OCI-LY1 (cell line): ENCODE measurements around the gene WWOX.

ENCODE experiments used
- H2AFZ ChIP-seq: fragments of 200-600 bp; sonication (generic), shearing (Covaris generic); 2 replicates; pipeline ENCODE4 v1.6.0; 2014; ENCODE audit warnings: antibody characterized with exemption, mild to moderate bottlenecking, low read length
- H3F3A ChIP-seq: fragments of 200-600 bp; sonication (generic), shearing (Covaris generic); 2 replicates; pipeline ENCODE4 v1.6.0; 2014; ENCODE audit warnings: mild to moderate bottlenecking, antibody characterized with exemption, low read length, moderate library complexity; ENCODE audit not compliant: insufficient read depth
- H3K27ac ChIP-seq: fragments of 200-600 bp; sonication (generic); 2 replicates; pipeline ENCODE4 v1.5.1; 2014; ENCODE audit warnings: low read length, mixed run types, mild to moderate bottlenecking, low read depth; ENCODE audit not compliant: poor library complexity, severe bottlenecking
- H3K27me3 ChIP-seq: fragments of 200-600 bp; sonication (generic); 2 replicates; pipeline ENCODE4 v1.6.0; 2014; ENCODE audit warnings: antibody characterized with exemption, mild to moderate bottlenecking, low read length, moderate library complexity; ENCODE audit not compliant: insufficient read depth
- H3K36me3 ChIP-seq: fragments of 200-600 bp; sonication (generic); 2 replicates; pipeline ENCODE4 v1.6.1; 2014; ENCODE audit warnings: mild to moderate bottlenecking, antibody characterized with exemption, low read length, moderate library complexity, mixed read lengths; ENCODE audit not compliant: insufficient read depth
- H3K4me1 ChIP-seq: fragments of 200-600 bp; sonication (generic); 2 replicates; pipeline ENCODE4 v1.5.1; 2014; ENCODE audit warnings: mild to moderate bottlenecking, low read length, moderate library complexity; ENCODE audit not compliant: insufficient read depth, severe bottlenecking
- H3K4me2 ChIP-seq: fragments of 200-600 bp; sonication (generic), shearing (Covaris generic); 2 replicates; pipeline ENCODE4 v1.6.1; 2014; ENCODE audit warnings: low read length
- H3K4me3 ChIP-seq: fragments of 200-600 bp; sonication (generic); 2 replicates; pipeline ENCODE4 v1.5.1; 2014; ENCODE audit warnings: low read length, low read depth, mild to moderate bottlenecking, mixed read lengths; ENCODE audit not compliant: poor library complexity, severe bottlenecking
- H3K79me2 ChIP-seq: fragments of 200-600 bp; shearing (Covaris generic); 2 replicates; pipeline ENCODE4 v1.6.1; 2016; ENCODE audit warnings: mixed run types, low read length, mixed read lengths; ENCODE audit not compliant: insufficient read depth
- H3K9ac ChIP-seq: fragments of 200-600 bp; sonication (generic), shearing (Covaris generic); 2 replicates; pipeline ENCODE4 v1.6.1; 2014; ENCODE audit warnings: mild to moderate bottlenecking, low read length, mixed read lengths
- H3K9me2 ChIP-seq: fragments of 200-600 bp; sonication (generic), shearing (Covaris generic); 2 replicates; pipeline ENCODE4 v1.6.1; 2014; ENCODE audit warnings: low read depth, mild to moderate bottlenecking, low read length, mixed read lengths
- H3K9me3 ChIP-seq: fragments of 200-600 bp; shearing (Covaris generic); 2 replicates; pipeline ENCODE4 v1.6.1; 2014; ENCODE audit warnings: low read length, mixed read lengths
- H4K20me1 ChIP-seq: fragments of 200-600 bp; sonication (generic), shearing (Covaris generic); 2 replicates; pipeline ENCODE4 v1.6.0; 2016; ENCODE audit warnings: mild to moderate bottlenecking, low read length; ENCODE audit not compliant: insufficient read depth
- EZH2 ChIP-seq: fragments of 200-600 bp; sonication (generic), shearing (Covaris generic); IDR thresholded peaks from 2 replicates; pipeline ENCODE4 v1.8.0; 2017; ENCODE audit warnings: borderline replicate concordance, mixed run types, mild to moderate bottlenecking, antibody characterized with exemption, low read length, moderate library complexity, mixed read lengths
- TF ChIP-seq, protein P1 (sequence below): fragments of 200-600 bp; sonication (generic), shearing (Covaris generic); IDR thresholded peaks from 2 replicates; pipeline ENCODE4 v1.5.1; 2017; ENCODE audit warnings: mild to moderate bottlenecking, antibody characterized with exemption, low read length, moderate library complexity, mixed read lengths

Gene WWOX

GRCh38 chr16:78896280-78896679 lies 796.8 kb downstream of the WWOX start:
- Histone ChIP-seq H3K27me3 (no peaks in the 10 kb centered on the region), H3K4me2 (no peak overlapping the region), H2AFZ (no peak overlapping the region), H3K4me3 (no peak overlapping the region), H4K20me1 (no peaks in the 10 kb centered on the region), H3K36me3 (no peaks in the 10 kb centered on the region), H3F3A (no peaks in the 10 kb centered on the region), H3K9ac (no peak overlapping the region), H3K4me1 (no peaks in the 10 kb centered on the region), H3K27ac (no peak overlapping the region), H3K9me2 (no peaks in the 10 kb centered on the region), H3K79me2 (no peaks in the 10 kb centered on the region), H3K9me3 (no peaks in the 10 kb centered on the region)
- TF ChIP-seq, protein P1, sequence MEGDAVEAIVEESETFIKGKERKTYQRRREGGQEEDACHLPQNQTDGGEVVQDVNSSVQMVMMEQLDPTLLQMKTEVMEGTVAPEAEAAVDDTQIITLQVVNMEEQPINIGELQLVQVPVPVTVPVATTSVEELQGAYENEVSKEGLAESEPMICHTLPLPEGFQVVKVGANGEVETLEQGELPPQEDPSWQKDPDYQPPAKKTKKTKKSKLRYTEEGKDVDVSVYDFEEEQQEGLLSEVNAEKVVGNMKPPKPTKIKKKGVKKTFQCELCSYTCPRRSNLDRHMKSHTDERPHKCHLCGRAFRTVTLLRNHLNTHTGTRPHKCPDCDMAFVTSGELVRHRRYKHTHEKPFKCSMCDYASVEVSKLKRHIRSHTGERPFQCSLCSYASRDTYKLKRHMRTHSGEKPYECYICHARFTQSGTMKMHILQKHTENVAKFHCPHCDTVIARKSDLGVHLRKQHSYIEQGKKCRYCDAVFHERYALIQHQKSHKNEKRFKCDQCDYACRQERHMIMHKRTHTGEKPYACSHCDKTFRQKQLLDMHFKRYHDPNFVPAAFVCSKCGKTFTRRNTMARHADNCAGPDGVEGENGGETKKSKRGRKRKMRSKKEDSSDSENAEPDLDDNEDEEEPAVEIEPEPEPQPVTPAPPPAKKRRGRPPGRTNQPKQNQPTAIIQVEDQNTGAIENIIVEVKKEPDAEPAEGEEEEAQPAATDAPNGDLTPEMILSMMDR, result no peak

GRCh38 chr16:78897299-78897698 lies 797.8 kb downstream of the WWOX start:
- Histone ChIP-seq H4K20me1 (no peaks in the 10 kb centered on the region), H2AFZ (no peak overlapping the region), H3F3A (no peaks in the 10 kb centered on the region), H3K79me2 (no peaks in the 10 kb centered on the region), H3K4me1 (no peaks in the 10 kb centered on the region), H3K9me3 (no peaks in the 10 kb centered on the region), H3K4me2 (no peak overlapping the region), H3K27me3 (no peaks in the 10 kb centered on the region), H3K9ac (no peak overlapping the region), H3K9me2 (no peaks in the 10 kb centered on the region), H3K36me3 (no peaks in the 10 kb centered on the region), H3K27ac (no peak overlapping the region), H3K4me3 (no peak overlapping the region)
- no peak for TF ChIP-seq EZH2
- TF ChIP-seq, protein P1, result no peak

GRCh38 chr16:78900044-78900811 lies 800.8 kb downstream of the WWOX start:
- Histone ChIP-seq H3K27ac (no peak overlapping the region), H3F3A (no peaks in the 10 kb centered on the region), H3K36me3 (no peaks in the 10 kb centered on the region), H3K9me3 (no peaks in the 10 kb centered on the region), H3K9me2 (no peaks in the 10 kb centered on the region), H3K4me2 (no peak overlapping the region), H3K79me2 (no peaks in the 10 kb centered on the region), H2AFZ (no peak overlapping the region), H4K20me1 (no peaks in the 10 kb centered on the region), H3K27me3 (no peaks in the 10 kb centered on the region), H3K9ac (no peak overlapping the region), H3K4me3 (no peak overlapping the region), H3K4me1 (no peaks in the 10 kb centered on the region)
- TF ChIP-seq, protein P1, result no peak
- no peak for TF ChIP-seq EZH2
